Measurements from ENCODE around the gene SEPTIN8. TPM values are rescaled to one million over a fixed set of nuclear protein-coding genes. Genes with fewer than 3 reads are reported as not detected.

Gene SEPTIN8
- polyA plus RNA-seq, 1 of the 3 experiments (the other 2 are of a cell fraction), result 54.9 TPM

DNA sequence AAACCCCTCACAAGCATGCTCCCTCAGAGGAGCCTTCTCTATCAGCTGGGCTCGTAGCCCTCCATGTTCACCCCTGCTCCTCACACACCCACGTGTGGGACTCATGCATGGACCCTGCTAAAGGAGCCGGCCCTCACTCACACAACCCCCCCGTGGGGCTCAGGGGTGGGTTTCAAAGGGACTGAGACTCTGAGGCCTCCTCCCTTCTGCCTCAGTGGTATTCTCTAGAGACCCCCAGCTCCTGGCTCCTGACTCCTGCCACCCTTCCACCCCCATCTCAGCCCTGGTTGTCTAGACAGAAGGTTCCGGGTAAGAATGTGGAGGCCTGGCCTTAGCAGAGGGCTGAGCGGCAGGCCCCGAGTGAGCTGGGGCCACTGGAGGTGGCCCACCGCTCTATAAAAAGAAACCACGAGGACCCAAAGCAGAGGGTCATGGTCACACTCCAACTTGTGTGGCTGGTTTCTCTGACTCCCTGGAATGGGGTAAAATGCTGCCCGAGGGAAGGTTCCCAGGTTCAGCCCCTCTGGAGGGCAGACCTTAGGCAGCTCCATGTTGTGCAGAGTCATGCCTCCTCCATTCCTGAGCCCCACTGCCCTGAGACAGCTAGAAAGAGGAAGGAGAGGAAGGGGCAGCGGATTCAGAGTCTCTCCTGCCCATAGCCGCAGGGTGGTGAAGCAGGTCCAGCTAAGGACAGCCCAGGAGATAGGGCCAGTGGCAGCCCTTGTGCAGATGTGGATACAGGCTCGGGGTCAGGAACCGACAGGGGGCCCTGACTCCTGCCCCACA, 10.8 kb downstream of the SEPTIN8 start (continued):
- no peak for TF ChIP-seq FOXM1 (IDR thresholded peaks at IDR 0.05; ENCODE audit: low read depth)
- no peak for TF ChIP-seq ELF1 (IDR thresholded peaks at IDR 0.05)

DNA sequence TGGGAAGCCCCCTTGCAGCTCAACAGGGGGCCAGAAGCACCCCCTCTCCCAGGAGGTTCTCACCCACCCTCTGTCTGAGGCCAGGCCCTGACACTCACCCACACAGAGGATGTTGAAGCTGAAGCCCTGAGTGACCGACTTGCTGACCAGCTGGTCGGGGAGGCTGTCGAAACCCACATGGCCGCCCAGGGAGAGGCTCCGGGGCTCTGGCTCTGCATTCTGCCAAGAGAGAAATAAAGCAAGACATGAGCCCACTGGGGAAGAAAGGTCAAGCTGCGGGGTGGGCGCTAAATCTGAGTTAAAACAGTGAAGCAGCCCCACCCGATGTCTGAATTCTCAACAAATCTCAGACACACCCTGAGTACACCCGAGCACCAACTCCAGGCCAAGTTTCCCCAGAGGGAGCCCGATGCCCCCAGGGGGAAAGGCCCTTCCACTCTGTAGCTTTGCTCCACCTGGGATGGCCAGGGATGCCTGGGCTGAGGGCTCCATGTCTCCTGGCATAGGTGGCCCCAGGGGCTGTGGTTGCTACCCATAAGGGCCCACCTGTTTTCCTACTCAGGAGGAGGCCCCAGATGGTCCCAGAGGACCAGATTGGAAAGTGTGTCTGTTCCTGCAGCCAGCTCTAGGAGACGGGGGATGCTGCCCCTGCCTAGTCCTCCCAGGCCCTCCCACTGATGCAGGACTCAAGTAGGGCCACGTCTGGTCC, 11.6 kb downstream of the SEPTIN8 start:
- no peaks in the 10 kb centered on the region for H3K9me2 ChIP-seq
- peaks cover 38% of the 10 kb centered on the region for H3K79me2 ChIP-seq (ENCODE audit: insufficient read depth)
- peaks cover 16% of the 10 kb centered on the region; the same call in 1 of the 2 replicates for H4K20me1 ChIP-seq (ENCODE audit: insufficient read depth)
- H3K9me3 ChIP-seq, result no peaks in the 10 kb centered on the region
- no peak overlapping the region for H3K9ac ChIP-seq
- ChIA-PET POLR2A (no interaction called here), CTCF (interaction anchor here (0.9 to 4.6 kb wide), 4 partner anchors 10 to 55 kb away, joined by 3 to 34 read pairs (median 10); no protein-coding TSS in a partner anchor)
- no peak overlapping the region for H3K4me3 ChIP-seq (ENCODE audit: low read depth in 2 of 2, low read length in 1 of 2)
- H3K4me2 ChIP-seq, result no peak overlapping the region
- no peaks in the 10 kb centered on the region for H3K27me3 ChIP-seq (ENCODE audit: insufficient read depth)
- TF ChIP-seq CHD2 (IDR thresholded peaks at IDR 0.05; ENCODE audit: low read length, partially characterized antibody), result no peak
- H3K36me3 ChIP-seq (replicated peaks in 1 of 2; ENCODE audit: control insufficient read depth in 1 of 2, insufficient read depth in 2 of 2, low read length in 1 of 2), result peaks cover 5 to 41% of the 10 kb centered on the region in 2 experiments
- no peak for DNase-seq
- no peak overlapping the region for H2AFZ ChIP-seq (ENCODE audit: low read depth)
- peaks cover 7 to 8% of the 10 kb centered on the region in 2 experiments; a peak in 2 of 4 replicates for H3K4me1 ChIP-seq (ENCODE audit: control insufficient read depth in 1 of 2, insufficient read depth in 2 of 2, low read depth in 1 of 2, low read length in 1 of 2)
- H3F3A ChIP-seq (replicated peaks; ENCODE audit: insufficient read depth), result no peaks in the 10 kb centered on the region
- no peak overlapping the region for H3K27ac ChIP-seq (ENCODE audit: low read depth in 2 of 2, low read length in 1 of 2)
- 98% methylated on average over 9 of the region's 12 CpGs for WGBS (ENCODE audit: low lambda C conversion rate)

DNA sequence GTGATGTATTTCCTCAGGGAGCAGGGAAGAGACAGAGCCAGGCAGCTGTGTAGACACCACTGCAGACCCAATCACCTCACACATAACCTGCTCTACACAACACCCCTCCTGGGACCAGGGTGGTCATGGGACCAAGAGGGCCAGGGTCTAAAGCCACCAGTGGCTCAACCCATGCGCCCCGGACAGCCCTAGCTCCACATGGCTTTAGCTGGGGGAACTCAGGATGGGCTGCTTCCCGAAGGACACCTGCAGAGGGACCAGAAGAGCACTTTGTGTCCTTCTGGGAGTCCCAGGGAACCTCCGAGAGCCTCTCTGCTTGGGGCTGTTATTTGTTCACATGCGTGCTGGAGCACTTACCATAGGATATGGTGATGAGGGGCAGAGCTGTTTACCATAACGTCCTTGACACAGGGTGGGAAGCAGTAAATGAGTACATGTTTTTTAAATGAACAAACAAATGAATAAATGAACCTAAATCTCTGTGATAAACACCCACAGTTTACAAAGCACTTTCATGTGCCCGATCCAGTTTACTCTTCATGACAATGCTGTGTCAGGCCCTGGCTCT, 12.3 kb downstream of the SEPTIN8 start:
- H4K20me1 ChIP-seq (ENCODE audit: insufficient read depth), result peaks cover 16% of the 10 kb centered on the region; the same call in 1 of the 2 replicates
- no peaks in the 10 kb centered on the region for H3K9me2 ChIP-seq
- no peak overlapping the region for H2AFZ ChIP-seq (ENCODE audit: low read depth)
- WGBS (ENCODE audit: low lambda C conversion rate), result 96% methylated on average over 5 of the region's 7 CpGs
- POLR2A ChIA-PET, result no interaction called here
- no peak overlapping the region for H3K27ac ChIP-seq (ENCODE audit: low read depth in 2 of 2, low read length in 1 of 2)
- no peaks in the 10 kb centered on the region for H3F3A ChIP-seq (replicated peaks; ENCODE audit: insufficient read depth)
- peaks cover 33% of the 10 kb centered on the region for H3K79me2 ChIP-seq (ENCODE audit: insufficient read depth)
- H3K27me3 ChIP-seq (ENCODE audit: insufficient read depth), result no peaks in the 10 kb centered on the region
- H3K36me3 ChIP-seq (replicated peaks in 1 of 2; ENCODE audit: control insufficient read depth in 1 of 2, insufficient read depth in 2 of 2, low read length in 1 of 2), result peaks cover 5 to 45% of the 10 kb centered on the region in 2 experiments
- no peak overlapping the region for H3K4me2 ChIP-seq
- no peak overlapping the region for H3K9ac ChIP-seq
- DNase-seq, result no peak
- H3K4me3 ChIP-seq (ENCODE audit: low read depth in 2 of 2, low read length in 1 of 2), result no peak overlapping the region
- H3K4me1 ChIP-seq (ENCODE audit: control insufficient read depth in 1 of 2, insufficient read depth in 2 of 2, low read depth in 1 of 2, low read length in 1 of 2), result peaks cover 7 to 8% of the 10 kb centered on the region in 2 experiments; a peak in 2 of 4 replicates
- no peaks in the 10 kb centered on the region for H3K9me3 ChIP-seq
- CTCF ChIA-PET, result interaction anchor here (0.9 to 4.6 kb wide), 4 partner anchors 10 to 66 kb away, joined by 3 to 34 read pairs (median 10); partner anchors contain the start of gene SHROOM1
- TF ChIP-seq RXRA (IDR thresholded peaks at IDR 0.05; ENCODE audit: borderline replicate concordance, low read depth) (no peak), FOSL2 (IDR thresholded peaks at IDR 0.05; ENCODE audit: borderline replicate concordance, low read depth) (no peak), NFIC (IDR thresholded peaks at IDR 0.05; ENCODE audit: borderline replicate concordance) (no peak), YY1 (IDR thresholded peaks at IDR 0.05; ENCODE audit: low read depth) (no peak), FOXJ3 (CRISPR knock-in tag; IDR thresholded peaks at IDR 0.05) (no peak), TEAD4 (IDR thresholded peaks at IDR 0.05; ENCODE audit: borderline replicate concordance, insufficient read depth) (no peak), IRF3 (IDR thresholded peaks at IDR 0.05; ENCODE audit: low read depth, low read length) (no peak), CHD2 (IDR thresholded peaks at IDR 0.05; ENCODE audit: low read length, partially characterized antibody) (no peak), FOXM1 (IDR thresholded peaks at IDR 0.05; ENCODE audit: low read depth) (no peak), ZBTB33 (IDR thresholded peaks at IDR 0.05; ENCODE audit: borderline replicate concordance, low read depth) (no peak), NRF1 (IDR thresholded peaks at IDR 0.05; ENCODE audit: low read depth, low read length) (no peak)
- TF ChIP-seq, protein P1, sequence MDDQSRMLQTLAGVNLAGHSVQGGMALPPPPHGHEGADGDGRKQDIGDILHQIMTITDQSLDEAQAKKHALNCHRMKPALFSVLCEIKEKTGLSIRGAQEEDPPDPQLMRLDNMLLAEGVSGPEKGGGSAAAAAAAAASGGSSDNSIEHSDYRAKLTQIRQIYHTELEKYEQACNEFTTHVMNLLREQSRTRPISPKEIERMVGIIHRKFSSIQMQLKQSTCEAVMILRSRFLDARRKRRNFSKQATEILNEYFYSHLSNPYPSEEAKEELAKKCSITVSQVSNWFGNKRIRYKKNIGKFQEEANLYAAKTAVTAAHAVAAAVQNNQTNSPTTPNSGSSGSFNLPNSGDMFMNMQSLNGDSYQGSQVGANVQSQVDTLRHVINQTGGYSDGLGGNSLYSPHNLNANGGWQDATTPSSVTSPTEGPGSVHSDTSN (IDR thresholded peaks at IDR 0.05), result no peak
- TF ChIP-seq, protein P2, sequence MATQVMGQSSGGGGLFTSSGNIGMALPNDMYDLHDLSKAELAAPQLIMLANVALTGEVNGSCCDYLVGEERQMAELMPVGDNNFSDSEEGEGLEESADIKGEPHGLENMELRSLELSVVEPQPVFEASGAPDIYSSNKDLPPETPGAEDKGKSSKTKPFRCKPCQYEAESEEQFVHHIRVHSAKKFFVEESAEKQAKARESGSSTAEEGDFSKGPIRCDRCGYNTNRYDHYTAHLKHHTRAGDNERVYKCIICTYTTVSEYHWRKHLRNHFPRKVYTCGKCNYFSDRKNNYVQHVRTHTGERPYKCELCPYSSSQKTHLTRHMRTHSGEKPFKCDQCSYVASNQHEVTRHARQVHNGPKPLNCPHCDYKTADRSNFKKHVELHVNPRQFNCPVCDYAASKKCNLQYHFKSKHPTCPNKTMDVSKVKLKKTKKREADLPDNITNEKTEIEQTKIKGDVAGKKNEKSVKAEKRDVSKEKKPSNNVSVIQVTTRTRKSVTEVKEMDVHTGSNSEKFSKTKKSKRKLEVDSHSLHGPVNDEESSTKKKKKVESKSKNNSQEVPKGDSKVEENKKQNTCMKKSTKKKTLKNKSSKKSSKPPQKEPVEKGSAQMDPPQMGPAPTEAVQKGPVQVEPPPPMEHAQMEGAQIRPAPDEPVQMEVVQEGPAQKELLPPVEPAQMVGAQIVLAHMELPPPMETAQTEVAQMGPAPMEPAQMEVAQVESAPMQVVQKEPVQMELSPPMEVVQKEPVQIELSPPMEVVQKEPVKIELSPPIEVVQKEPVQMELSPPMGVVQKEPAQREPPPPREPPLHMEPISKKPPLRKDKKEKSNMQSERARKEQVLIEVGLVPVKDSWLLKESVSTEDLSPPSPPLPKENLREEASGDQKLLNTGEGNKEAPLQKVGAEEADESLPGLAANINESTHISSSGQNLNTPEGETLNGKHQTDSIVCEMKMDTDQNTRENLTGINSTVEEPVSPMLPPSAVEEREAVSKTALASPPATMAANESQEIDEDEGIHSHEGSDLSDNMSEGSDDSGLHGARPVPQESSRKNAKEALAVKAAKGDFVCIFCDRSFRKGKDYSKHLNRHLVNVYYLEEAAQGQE (IDR thresholded peaks at IDR 0.05; ENCODE audit: low read depth, low read length), result no peak
